HG03457 (cell line): ENCODE data around the gene ASS1.

ENCODE experiments used
- ATAC-seq: cut with Tn5 transposase; IDR thresholded peaks from one replicate; pipeline ENCODE4 v1.9.1; 2021; ENCODE audit warnings: moderate number of reproducible peaks; ENCODE audit not compliant: unreplicated experiment

ASS1 gene

GRCh38 chr9:130526193-130526853, 81.6 kb downstream of the ASS1 start:
- no peak for ATAC-seq

DNA sequence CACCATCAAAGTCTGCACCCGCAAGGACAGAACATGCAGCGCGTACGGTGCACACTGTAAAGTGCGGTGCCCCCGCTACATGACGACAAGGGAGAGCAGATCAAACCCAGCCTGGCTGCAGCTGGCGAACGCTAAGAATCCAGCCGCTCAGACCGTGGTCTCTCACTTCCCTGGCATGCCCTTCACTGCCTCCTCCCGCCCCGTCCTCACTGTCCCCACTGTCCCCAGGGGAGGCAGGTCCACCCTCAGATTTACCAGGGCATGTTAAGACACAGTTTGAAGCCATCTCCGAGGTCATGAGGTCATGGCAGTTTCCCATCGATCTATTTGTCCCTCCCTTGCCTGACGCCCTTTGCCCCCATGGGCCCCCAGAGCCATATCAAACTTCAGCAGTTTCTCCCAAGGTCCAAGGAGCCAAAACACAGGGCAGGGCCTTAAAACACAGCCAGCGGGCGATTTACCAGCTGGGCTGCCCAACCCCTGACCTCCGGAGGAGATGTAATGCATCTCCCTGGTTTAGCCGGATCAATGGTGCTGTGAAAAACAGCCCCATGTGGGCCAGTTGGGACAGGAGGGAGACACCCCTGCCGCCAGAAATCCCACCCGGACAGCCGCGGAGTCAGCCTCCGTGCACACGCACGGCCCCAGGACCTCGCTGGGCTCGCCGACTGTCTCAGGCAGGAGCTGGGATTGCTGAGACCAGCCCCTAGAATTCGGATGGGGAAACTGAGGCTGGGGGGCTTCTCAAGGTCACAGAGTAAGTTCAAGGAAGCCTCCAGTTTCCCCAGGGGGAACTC, 82.3 kb downstream of the ASS1 start:
- ATAC-seq, result no peak

DNA sequence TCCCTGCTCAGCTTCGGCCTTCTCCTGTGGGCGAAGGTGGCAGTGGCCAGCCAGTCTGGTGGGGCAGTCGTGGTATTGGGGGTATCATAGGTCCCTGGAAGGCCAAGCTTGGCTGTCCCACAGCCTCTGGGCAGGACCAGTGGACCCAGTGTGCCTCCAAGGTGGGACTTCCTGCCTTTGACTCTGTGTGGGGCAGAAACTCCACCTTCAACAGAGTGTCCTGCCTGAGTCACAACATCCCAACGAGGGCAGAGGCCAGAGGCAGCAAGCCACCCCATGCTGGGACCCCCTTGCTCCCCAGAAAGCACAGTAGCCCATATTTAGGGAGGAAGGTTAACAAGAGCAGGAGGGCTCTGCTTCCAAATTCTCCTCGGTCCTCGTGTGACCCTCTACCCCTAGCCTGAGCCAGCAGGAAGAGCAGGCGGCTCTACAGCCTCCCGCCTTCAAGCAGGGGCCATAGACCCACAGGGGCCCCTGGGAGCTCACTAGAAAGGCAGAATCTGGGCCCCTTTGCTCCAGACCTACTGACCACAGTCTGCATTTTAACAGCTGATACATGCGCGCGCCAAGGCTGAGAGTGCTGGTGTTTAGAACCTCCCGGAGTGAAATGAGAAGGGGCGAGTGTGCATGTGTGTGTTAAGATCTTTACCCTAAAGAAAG, 83.0 kb downstream of the ASS1 start:
- ATAC-seq, result no peak

DNA sequence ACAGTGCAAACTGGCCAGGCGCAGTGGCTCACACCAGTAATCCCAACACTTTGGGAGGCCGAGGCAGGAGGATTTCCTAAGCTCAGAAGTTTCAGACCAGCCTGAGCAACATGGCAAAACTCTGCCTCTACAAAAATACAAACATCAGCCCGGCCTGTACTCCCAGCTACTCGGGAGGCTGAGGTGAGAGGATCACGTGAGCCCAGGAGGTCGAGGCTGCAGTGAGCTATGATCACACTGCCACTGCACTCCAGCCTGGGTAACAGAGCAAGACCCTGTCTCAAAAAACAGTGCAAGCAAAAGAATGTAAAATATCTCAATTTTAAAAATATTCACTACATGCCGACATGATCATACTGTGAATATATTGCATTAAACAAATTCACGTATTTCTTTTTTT, 83.9 kb downstream of the ASS1 start:
- no peak for ATAC-seq

GRCh38 chr9:130530938-130531337, 86.2 kb downstream of the ASS1 start:
- ATAC-seq, result no peak

GRCh38 chr9:130531670-130532069, 86.9 kb downstream of the ASS1 start:
- ATAC-seq, result no peak

GRCh38 chr9:130532426-130533080, 87.8 kb downstream of the ASS1 start:
- no peak for ATAC-seq

DNA sequence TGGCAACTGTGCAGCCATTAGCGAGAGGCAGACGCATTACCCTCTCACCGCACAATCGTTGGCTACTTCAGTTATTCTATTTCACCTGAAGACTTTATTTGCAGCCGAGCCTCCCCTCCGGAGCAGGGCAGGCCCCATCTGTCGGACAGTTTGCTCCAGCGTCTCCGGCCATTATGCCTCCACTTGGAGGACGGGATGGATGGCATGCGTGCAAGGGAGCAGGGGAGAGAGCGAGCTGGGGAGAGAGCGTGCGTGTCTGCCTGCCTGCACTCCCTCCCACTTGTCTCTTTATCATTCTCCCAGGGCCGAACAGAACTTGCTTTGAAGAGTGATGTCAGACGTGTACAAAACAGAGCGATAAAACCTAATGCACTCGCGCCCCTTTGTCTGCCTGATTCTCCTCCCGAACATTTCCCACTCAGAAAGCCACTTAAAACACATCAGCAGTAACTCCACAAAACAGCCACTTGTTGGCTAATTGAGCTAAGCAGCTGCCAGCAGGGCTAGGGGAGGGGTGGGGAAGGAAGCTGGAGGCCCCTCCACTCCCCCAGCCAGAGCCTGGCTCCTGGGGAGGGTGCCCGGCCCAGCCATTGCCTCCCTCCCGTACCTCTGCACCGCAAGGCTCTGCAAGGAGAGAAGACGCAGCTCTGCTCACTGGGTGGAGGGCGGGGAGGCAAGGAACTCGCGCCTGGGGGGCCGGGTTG, 91.2 kb downstream of the ASS1 start:
- no peak for ATAC-seq

- no peak for ATAC-seq
Measured at GRCh38 chr9:130536701-130537107, 91.9 kb downstream of the ASS1 start.

DNA sequence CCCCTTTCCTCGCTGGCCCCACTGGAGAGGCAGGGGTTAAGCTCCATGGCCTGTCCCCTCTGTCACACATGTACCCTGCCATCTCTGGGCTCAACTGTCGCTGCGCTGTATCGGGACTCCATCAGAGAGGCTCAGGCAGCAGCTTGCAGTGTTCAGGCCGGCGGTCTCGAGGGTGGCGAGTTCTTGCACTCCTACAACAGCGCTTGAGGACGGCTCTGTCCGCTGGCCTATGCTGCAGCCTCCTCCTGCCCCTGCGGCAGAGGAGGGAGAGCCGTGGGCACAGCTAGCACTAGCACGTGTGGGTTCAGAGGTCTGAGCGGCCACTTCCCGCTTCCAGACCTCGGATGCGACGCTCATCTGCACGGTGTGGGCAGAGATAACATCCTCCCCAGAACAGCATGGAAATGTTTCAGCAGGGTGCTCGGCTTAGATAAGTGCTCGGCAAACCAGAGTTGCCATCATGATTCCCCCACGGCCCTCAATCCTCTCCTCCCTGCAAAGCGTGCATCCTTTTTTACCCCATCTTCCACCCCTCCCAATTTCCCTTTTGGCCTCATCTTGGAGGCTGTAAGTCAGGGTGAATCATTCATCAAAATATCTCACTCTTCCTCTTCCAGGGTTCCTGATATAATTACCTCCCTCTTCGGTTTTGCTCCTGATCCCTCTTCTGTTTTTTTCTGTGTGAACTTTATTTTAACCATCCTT, 92.7 kb downstream of the ASS1 start:
- ATAC-seq, result no peak

GRCh38 chr9:130539420-130540223, 94.9 kb downstream of the ASS1 start:
- no peak for ATAC-seq

GRCh38 chr9:130541533-130541932, 96.8 kb downstream of the ASS1 start:
- no peak for ATAC-seq

- no peak for ATAC-seq
Measured at GRCh38 chr9:130542038-130542437, 97.3 kb downstream of the ASS1 start.

DNA sequence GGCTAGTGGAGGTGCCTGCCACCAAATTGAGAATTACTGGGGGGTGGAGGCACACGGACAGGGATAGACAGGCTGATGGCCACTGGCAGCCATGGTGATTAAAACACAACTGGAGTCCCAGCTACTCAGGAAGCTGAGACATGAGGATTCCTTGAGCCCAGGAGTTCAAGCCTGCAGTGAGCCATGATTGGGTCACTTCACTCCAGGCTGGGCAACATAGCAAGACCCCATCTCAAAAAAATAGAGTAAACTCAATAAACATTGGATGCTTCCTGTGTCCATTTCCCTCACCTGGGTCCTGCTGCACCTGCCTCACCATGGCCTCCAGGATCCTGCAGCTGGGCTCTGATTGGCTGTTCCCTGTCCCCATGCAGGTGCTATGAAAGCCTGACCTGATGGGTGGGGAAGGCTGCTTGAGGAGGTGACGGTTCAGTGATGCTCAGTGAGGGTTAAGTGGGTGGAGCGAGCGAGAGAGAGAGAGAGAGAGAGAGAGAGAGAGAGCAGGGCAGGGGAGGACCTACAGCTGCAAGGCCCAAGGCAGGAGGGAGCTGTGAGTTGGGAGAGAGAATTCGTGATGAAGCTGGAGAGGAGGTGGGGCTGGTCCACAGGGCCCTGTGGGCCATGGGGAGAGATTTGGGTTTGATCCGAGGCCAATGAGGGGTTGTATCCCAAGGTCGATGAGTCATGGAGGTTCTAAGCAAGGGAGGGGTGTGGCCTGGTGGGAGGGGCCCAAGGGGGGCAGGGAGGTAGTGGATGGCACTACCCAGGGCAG, 97.9 kb downstream of the ASS1 start:
- ATAC-seq, result no peak

DNA sequence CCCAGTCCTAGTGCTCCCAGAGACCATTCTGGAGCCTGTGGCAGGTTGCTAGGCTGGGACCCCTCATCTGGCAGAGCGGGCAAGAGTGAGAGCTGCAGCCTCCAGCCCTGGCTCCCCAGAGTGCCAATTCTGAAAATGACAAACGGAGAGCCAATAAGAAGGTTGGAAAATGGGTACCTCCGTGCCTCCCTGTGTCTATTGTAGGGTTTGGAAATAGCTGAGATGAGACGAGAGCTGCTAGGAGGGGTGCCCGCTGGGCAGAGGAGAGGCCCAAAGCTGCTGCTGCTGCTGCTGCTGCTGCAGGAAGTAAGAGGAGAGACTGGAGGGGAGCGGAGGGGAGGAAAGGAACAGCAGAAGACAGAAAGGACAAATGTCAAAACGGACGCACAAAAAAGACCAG, 98.6 kb downstream of the ASS1 start:
- ATAC-seq, result no peak

- no peak for ATAC-seq
Measured at GRCh38 chr9:130543859-130544258, 99.1 kb downstream of the ASS1 start.

- no peak for ATAC-seq
Measured at GRCh38 chr9:130544364-130544763, 99.6 kb downstream of the ASS1 start.

DNA sequence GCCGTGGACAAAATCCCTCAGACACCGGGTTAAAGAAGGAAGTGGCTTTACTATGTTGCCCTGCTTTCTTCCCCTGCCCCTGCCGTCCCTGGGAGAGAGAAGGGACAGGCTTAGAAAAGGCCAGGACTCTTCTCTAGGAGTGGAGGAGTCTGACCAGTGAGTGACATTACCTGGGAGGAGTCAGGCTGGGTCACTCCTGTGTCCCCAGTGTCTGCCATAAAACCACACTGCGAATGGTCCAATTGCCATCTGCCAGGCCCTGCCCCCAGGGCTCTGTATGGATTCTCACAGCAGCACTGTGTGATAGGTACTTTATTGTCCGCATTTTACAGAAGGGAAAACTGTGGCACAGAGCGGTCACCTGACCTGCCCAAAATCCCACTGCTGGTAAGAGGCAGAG, 103.3 kb downstream of the ASS1 start:
- ATAC-seq, result no peak
